Hepatocyte (in vitro differentiated cells): ENCODE data around the gene CDC34. TPM values are rescaled to one million over a fixed set of nuclear protein-coding genes. Genes with fewer than 3 reads are reported as not detected.

Experiments
- DNase-seq: peaks from one replicate; pipeline ENCODE4 v3.0.0-alpha.2; 2016; ENCODE audit warnings: low spot score
- H2AFZ ChIP-seq: fragments of 200-600 bp; sonication (generic); 2 replicates; pipeline ENCODE4 v1.6.0; 2016; ENCODE audit warnings: antibody characterized with exemption, mild to moderate bottlenecking
- H3K27ac ChIP-seq: fragments of 200-600 bp; sonication (generic); 2 replicates; pipeline ENCODE4 v1.5.1; 2016; ENCODE audit warnings: mild to moderate bottlenecking
- H3K27me3 ChIP-seq: fragments of 200-600 bp; sonication (generic); 2 replicates; pipeline ENCODE4 v1.6.1; 2016
- H3K36me3 ChIP-seq: fragments of 200-600 bp; sonication (generic); replicated peaks from 2 replicates; pipeline ENCODE4 v1.5.1; 2016; ENCODE audit warnings: low read depth; ENCODE audit not compliant: insufficient read depth
- H3K4me1 ChIP-seq: fragments of 200-600 bp; sonication (generic); 2 replicates; pipeline ENCODE4 v1.5.1; 2016; ENCODE audit warnings: mild to moderate bottlenecking, moderate library complexity; ENCODE audit not compliant: insufficient read depth
- H3K4me2 ChIP-seq: fragments of 200-600 bp; sonication (generic); 2 replicates; pipeline ENCODE4 v1.6.0; 2016
- H3K4me3 ChIP-seq: fragments of 200-600 bp; sonication (generic); 2 replicates; pipeline ENCODE4 v1.5.1; 2016; ENCODE audit warnings: mild to moderate bottlenecking
- H3K79me2 ChIP-seq: fragments of 200-600 bp; sonication (generic); 2 replicates; pipeline ENCODE4 v1.6.0; 2017; ENCODE audit warnings: mild to moderate bottlenecking
- H3K9me2 ChIP-seq: fragments of 200-600 bp; sonication (generic); replicated peaks from 2 replicates; pipeline ENCODE4 v1.6.0; 2017; ENCODE audit warnings: mild to moderate bottlenecking; ENCODE audit not compliant: insufficient read depth
- H3K9me3 ChIP-seq: fragments of 200-600 bp; sonication (generic); 2 replicates; pipeline ENCODE4 v1.5.1; 2016; ENCODE audit warnings: low read depth, mild to moderate bottlenecking
- H4K20me1 ChIP-seq: fragments of 200-600 bp; sonication (generic); 2 replicates; pipeline ENCODE4 v1.6.0; 2016; ENCODE audit warnings: mild to moderate bottlenecking; ENCODE audit not compliant: insufficient read depth, poor library complexity, severe bottlenecking
- EZH2 ChIP-seq: fragments of 200-600 bp; sonication (generic); IDR thresholded peaks from 2 replicates; pipeline ENCODE4 v1.6.1; 2016; ENCODE audit warnings: antibody characterized with exemption, mild to moderate bottlenecking, borderline replicate concordance
- EZH2phosphoT487 ChIP-seq: fragments of 200-600 bp; sonication (generic); IDR thresholded peaks from one replicate; pipeline ENCODE4 v1.6.1; 2018; ENCODE audit warnings: antibody characterized with exemption, mild to moderate bottlenecking, low read depth, moderate library complexity; ENCODE audit not compliant: unreplicated experiment, severe bottlenecking
- WGBS: methylation state at CpG from one replicate; pipeline ENCODE4 v1.1.6; 2016; ENCODE audit warnings: low lambda C conversion rate; ENCODE audit errors: missing lambda C conversion rate; 5-methylcytosine and 5-hydroxymethylcytosine counted together
- polyA plus RNA-seq: library from polyadenylated mRNA; unstranded; fragments of >200 nt; fragmentation: Nextera tagmentation; extraction: Ambion mirVana; gene quantifications from 2 replicates; pipeline ENCODE4 v1.2.1, GENCODE V29; 2016
- total RNA-seq: library from RNA; depleted of rRNA; stranded (reverse); fragments of >200 nt; gene quantifications from 2 replicates; pipeline ENCODE4 v1.2.3, GENCODE V29; 2014
- TF ChIP-seq, protein P1 (sequence below): fragments of 200-600 bp; sonication (generic); IDR thresholded peaks from 2 replicates; pipeline ENCODE4 v1.5.1; 2016; ENCODE audit warnings: antibody characterized with exemption, mild to moderate bottlenecking; ENCODE audit not compliant: poor library complexity

CDC34 gene, protein sequence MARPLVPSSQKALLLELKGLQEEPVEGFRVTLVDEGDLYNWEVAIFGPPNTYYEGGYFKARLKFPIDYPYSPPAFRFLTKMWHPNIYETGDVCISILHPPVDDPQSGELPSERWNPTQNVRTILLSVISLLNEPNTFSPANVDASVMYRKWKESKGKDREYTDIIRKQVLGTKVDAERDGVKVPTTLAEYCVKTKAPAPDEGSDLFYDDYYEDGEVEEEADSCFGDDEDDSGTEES
- 89.9 and 105 TPM in 2 replicates for total RNA-seq
- polyA plus RNA-seq = 196 and 197 TPM in 2 replicates

DNA sequence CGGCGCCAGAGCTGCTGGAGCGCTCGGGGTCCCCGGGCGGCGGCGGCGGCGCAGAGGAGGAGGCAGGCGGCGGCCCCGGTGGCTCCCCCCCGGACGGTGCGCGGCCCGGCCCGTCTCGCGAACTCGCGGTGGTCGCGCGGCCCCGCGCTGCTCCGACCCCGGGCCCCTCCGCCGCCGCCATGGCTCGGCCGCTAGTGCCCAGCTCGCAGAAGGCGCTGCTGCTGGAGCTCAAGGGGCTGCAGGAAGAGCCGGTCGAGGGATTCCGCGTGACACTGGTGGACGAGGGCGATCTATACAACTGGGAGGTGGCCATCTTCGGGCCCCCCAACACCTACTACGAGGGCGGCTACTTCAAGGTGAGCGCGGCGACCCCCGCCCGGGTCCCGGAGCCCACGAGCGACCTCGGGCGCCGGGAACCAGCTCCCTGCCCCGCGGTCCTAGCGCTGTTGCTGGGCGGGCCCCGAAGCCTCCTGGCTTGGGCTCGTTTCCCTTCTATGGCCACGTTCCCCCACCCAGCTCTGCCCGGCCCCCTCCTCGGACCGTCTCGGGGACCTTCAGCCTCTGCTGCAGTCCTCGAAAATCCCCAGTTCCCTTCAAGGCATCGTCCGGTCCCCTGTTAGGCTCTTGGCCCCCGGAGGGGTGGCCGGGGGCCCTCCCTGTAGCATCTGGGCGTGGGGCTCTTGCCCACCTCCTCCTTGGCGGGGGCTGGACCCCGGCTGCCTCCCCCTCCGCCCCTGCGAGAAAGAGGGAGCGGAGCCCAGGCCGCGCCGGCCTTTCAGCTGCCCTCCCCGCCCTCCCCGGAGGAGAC lies at the start of gene CDC34:
TSS of gene CDC34 (plus strand) at position 8 of the 808 bp plus-strand sequence. CDS start at position 180, 172 bp downstream.
- Histone ChIP-seq H3K4me1 (peaks cover 18% of the 10 kb centered on the region), H3K9me2 (no peaks in the 10 kb centered on the region), H3K4me3 (peak within 1 kb of the TSS; percentile 99), H3K36me3 (no peaks in the 10 kb centered on the region), H3K4me2 (peak within 1 kb of the TSS; percentile 99), H3K27me3 (no peaks in the 10 kb centered on the region), H4K20me1 (peaks cover 44% of the 10 kb centered on the region), H3K9me3 (no peaks in the 10 kb centered on the region), H2AFZ (peak within 1 kb of the TSS; percentile 92), H3K79me2 (peaks cover 52% of the 10 kb centered on the region), H3K27ac (peak within 1 kb of the TSS; percentile 100)
- no peak for DNase-seq
- TF ChIP-seq, protein P1, sequence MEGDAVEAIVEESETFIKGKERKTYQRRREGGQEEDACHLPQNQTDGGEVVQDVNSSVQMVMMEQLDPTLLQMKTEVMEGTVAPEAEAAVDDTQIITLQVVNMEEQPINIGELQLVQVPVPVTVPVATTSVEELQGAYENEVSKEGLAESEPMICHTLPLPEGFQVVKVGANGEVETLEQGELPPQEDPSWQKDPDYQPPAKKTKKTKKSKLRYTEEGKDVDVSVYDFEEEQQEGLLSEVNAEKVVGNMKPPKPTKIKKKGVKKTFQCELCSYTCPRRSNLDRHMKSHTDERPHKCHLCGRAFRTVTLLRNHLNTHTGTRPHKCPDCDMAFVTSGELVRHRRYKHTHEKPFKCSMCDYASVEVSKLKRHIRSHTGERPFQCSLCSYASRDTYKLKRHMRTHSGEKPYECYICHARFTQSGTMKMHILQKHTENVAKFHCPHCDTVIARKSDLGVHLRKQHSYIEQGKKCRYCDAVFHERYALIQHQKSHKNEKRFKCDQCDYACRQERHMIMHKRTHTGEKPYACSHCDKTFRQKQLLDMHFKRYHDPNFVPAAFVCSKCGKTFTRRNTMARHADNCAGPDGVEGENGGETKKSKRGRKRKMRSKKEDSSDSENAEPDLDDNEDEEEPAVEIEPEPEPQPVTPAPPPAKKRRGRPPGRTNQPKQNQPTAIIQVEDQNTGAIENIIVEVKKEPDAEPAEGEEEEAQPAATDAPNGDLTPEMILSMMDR = no peak
- TF ChIP-seq EZH2phosphoT487 (no peak), EZH2 (no peak)
- 2% methylated on average over 23 of the region's 84 CpGs for WGBS

DNA sequence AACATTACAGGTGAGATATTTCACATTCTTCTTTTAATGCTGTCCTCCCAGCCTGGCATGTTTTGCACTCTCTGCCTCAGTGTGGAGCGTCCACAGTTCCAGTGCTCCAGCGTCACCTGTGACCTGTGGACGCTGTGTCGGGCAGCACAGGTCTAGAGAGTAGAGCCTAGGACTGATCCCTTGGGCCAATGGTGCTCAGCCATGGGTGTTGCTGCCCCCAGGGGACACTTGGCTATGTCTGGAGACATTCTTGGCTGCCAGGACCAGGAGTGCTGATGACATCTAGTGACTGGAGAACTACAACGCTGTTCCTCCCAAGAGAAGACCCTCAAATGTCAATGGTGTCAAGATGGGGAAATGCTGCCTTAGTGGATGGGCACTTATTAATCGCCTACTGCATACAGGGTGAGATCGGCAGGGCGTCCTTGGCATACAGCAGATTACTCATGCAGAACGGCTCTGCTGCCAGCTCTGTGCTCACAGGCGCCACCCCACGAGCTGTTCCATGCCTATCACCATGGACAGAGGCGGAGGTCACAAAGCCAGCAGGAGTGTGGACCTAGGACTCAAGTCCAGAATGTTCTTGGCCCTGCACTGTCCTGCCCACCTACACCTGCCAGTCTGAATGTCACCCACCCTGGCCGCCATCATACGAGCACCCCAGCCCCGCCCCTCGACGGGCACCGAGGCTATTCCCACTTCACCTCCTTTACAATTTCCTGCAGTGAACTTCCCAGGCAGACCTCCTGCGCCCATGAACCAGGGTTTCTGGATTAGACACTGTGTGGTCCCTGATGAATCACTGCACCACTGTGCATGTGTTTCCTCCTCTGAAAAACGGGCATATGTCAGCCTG lies 49.1 kb upstream of the CDC34 start:
- WGBS = 66% methylated on average over 20 of the region's 20 CpGs
- TF ChIP-seq, protein P1 = peak; percentile 7
- no peak for TF ChIP-seq EZH2phosphoT487
- Histone ChIP-seq H3K4me1 (peaks cover 4% of the 10 kb centered on the region), H3K4me3 (no peak overlapping the region), H3K36me3 (no peaks in the 10 kb centered on the region), H3K9me2 (no peaks in the 10 kb centered on the region), H3K27ac (no peak overlapping the region), H2AFZ (no peak overlapping the region), H3K9me3 (no peaks in the 10 kb centered on the region), H3K27me3 (no peaks in the 10 kb centered on the region), H4K20me1 (no peaks in the 10 kb centered on the region), H3K4me2 (no peak overlapping the region), H3K79me2 (no peaks in the 10 kb centered on the region)
- no peak for DNase-seq

DNA sequence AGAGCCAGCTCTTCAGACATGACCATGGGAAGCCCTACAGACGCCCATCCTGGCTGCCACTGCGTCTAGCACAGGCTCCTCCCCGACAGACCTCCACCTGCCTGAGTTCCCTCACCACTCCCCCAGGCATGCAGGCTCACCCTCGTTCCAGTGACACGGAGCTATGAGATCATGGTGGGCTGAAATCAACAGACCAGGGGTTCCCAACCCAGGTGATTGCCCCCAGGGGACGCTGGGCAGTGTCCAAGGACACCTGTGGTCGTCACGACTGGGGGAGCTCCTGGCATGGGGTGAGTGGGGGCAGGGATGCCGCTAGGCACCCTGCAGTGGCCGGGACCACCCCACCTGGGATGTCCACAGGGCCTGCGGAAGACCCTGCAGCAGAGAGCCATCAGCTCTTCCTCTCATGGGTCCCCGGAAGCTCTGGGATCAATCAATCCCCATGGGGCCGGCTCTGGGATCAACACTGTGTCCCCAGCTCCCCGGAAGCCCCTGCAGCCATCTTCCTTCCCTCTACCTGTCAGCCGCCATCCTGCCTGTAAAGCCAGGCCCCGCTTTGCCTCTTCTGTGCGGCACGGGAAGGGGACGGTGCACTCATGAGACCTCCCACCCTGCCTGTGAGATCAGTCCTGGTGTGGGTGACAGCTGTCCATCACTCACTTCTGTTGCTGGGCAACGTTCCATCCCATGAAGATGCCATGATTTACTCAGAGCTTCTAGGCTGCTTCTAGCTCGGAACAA lies 48.1 kb upstream of the CDC34 start:
- Histone ChIP-seq H2AFZ (no peak overlapping the region), H4K20me1 (no peaks in the 10 kb centered on the region), H3K27me3 (no peaks in the 10 kb centered on the region), H3K27ac (no peak overlapping the region), H3K9me3 (no peaks in the 10 kb centered on the region), H3K9me2 (no peaks in the 10 kb centered on the region), H3K79me2 (no peaks in the 10 kb centered on the region), H3K4me2 (no peak overlapping the region), H3K4me3 (no peak overlapping the region), H3K4me1 (peaks cover 10% of the 10 kb centered on the region), H3K36me3 (no peaks in the 10 kb centered on the region)
- DNase-seq = no peak
- TF ChIP-seq, protein P1 = no peak
- TF ChIP-seq EZH2 (no peak), EZH2phosphoT487 (no peak)
- WGBS = 77% methylated on average over 21 of the region's 21 CpGs
